ENCODE results near the gene REXO4. TPM values are rescaled to one million over a fixed set of nuclear protein-coding genes. Genes with fewer than 3 reads are reported as not detected.

REXO4 gene
- total and polyA plus RNA-seq, 7 experiments from 2014 or later = 14.0 to 44.1 (median 28.6) TPM

DNA sequence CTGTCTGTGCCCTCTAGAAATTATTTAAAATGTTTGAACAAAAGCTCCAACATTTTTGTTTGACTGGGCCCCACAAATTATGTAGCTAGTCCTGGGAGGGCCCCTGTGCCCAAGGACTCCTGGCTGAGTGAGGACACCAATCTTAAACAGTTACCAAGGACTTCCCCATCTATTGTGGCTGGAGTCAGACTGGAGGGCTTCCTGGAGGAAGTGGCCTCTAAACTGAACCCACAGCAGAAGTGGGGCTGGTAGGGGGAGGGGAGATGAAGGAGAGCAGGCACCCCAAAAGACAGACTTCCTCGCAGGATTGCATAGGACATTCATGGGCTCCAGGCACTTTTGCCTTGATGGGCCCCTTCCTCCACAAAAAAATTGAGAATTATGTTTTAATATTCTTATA is 12.4 kb upstream of the REXO4 start:
- Mint-ChIP-seq H3K27ac (no peak overlapping the region), H3K36me3 (no peaks in the 10 kb centered on the region), H3K4me1 (peaks cover 0 to 8% (median 6%) of the 10 kb centered on the region in 7 donors), H3K9me3 (peaks cover 0 to 2% (median 0%) of the 10 kb centered on the region in 11 donors), H3K27me3 (peaks cover 8 to 30% (median 20%) of the 10 kb centered on the region in 5 donors), H3K4me3 (peak overlapping the region in 4 of 10 donors; percentile 4 to 80 (median 31))
- CTCF ChIA-PET = interaction anchor here (0.7 kb wide), 1 partner anchor 25 kb away, joined by 3 read pairs; no protein-coding TSS in a partner anchor
- no peaks in the 10 kb centered on the region for H3K27me3 ChIP-seq (ENCODE audit: control insufficient read depth in 2 of 2, insufficient read depth in 2 of 2, low read length in 2 of 2)
- H3K27ac ChIP-seq (ENCODE audit: low read depth, low read length) = no peak overlapping the region
- no peak overlapping the region for H3K4me3 ChIP-seq (ENCODE audit: low read length)
- no peaks in the 10 kb centered on the region for H3K4me1 ChIP-seq (ENCODE audit: control insufficient read depth in 2 of 2, insufficient read depth in 2 of 2, low read length in 2 of 2)
- POLR2A ChIA-PET = no interaction called here
- intact Hi-C loops (cut with micrococcal nuclease) = no loop called here
- no peaks in the 10 kb centered on the region for H3K9me3 ChIP-seq (ENCODE audit: control insufficient read depth in 2 of 3, low read length in 3 of 3)
- no peaks in the 10 kb centered on the region for H3K36me3 ChIP-seq (ENCODE audit: control insufficient read depth in 2 of 3, insufficient read depth in 3 of 3, low read length in 3 of 3)
- DNase-seq (no peak), ATAC-seq (no peak)

DNA sequence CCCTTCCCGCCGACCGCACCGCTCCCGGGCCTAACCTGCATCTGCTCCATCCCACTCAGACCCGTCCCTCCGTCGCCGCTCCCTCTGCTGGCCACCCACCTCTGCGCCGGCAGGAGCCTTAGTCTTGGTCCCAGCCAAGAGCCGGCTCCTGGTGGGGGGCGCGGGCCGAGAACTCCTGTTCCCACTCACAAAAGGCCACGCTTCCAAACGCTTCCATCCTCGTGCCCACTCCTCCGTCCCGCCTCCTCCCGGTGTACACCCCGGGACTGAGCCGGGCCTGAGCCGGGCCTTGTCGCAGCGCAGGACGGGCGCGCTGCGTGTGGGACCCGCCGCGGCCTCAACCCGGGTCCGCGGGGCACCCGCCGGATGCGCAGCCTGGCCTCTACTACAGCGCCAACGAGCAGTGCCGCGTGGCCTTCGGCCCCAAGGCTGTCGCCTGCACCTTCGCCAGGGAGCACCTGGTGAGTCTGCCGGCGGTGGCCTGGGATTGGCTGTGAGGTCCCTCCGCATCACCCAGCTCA is 11.9 kb upstream of the REXO4 start:
- H3K36me3 ChIP-seq (ENCODE audit: control insufficient read depth in 2 of 3, insufficient read depth in 3 of 3, low read length in 3 of 3) = no peaks in the 10 kb centered on the region
- no peaks in the 10 kb centered on the region for H3K4me1 ChIP-seq (ENCODE audit: control insufficient read depth in 2 of 2, insufficient read depth in 2 of 2, low read length in 2 of 2)
- H3K27ac ChIP-seq (ENCODE audit: low read depth, low read length) = no peak overlapping the region
- peaks cover 8 to 30% (median 20%) of the 10 kb centered on the region in 5 donors for H3K27me3 Mint-ChIP-seq
- ATAC-seq (peak; percentile 49), DNase-seq (no peak)
- POLR2A ChIA-PET = no interaction called here
- intact Hi-C loops (cut with micrococcal nuclease) = no loop called here
- no peaks in the 10 kb centered on the region for H3K27me3 ChIP-seq (ENCODE audit: control insufficient read depth in 2 of 2, insufficient read depth in 2 of 2, low read length in 2 of 2)
- no peaks in the 10 kb centered on the region for H3K9me3 ChIP-seq (ENCODE audit: control insufficient read depth in 2 of 3, low read length in 3 of 3)
- CTCF ChIA-PET = interaction anchor here (0.7 kb wide), 1 partner anchor 25 kb away, joined by 3 read pairs; no protein-coding TSS in a partner anchor
- no peaks in the 10 kb centered on the region for H3K36me3 Mint-ChIP-seq
- H3K9me3 Mint-ChIP-seq = peaks cover 0 to 2% (median 0%) of the 10 kb centered on the region in 11 donors
- no peak overlapping the region for H3K4me3 ChIP-seq (ENCODE audit: low read length)
- H3K27ac Mint-ChIP-seq = no peak overlapping the region
- peaks cover 0 to 8% (median 6%) of the 10 kb centered on the region in 7 donors for H3K4me1 Mint-ChIP-seq
- peak overlapping the region in 4 of 10 donors; percentile 39 to 80 (median 47) for H3K4me3 Mint-ChIP-seq

DNA sequence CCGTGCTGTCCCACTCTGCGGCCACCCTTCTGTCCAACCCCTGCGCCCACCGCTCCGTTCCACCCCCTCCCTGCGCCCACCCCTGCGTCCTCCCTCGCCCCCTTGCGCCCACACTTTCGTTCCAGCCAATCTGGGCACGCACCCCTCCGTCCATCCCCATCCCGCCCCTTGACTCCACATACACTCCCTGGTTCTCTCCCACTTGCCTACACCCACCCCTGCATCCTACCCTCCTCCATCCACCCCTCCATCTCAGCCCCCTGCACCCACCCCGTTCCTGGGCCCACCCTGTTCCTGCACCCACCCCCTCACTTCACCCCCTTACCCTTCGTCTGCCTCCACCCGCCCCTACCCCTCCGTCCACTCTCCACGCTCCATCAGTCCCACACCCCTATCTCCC is 11.4 kb upstream of the REXO4 start:
- no peak overlapping the region for H3K27ac Mint-ChIP-seq
- H3K4me1 Mint-ChIP-seq = peaks cover 0 to 8% (median 6%) of the 10 kb centered on the region in 7 donors
- ATAC-seq (no peak), DNase-seq (no peak)
- Histone ChIP-seq H3K4me3 (ENCODE audit: low read length) (no peak overlapping the region), H3K4me1 (ENCODE audit: control insufficient read depth in 2 of 2, insufficient read depth in 2 of 2, low read length in 2 of 2) (no peaks in the 10 kb centered on the region), H3K36me3 (ENCODE audit: control insufficient read depth in 2 of 3, insufficient read depth in 3 of 3, low read length in 3 of 3) (no peaks in the 10 kb centered on the region), H3K27me3 (ENCODE audit: control insufficient read depth in 2 of 2, insufficient read depth in 2 of 2, low read length in 2 of 2) (no peaks in the 10 kb centered on the region), H3K27ac (ENCODE audit: low read depth, low read length) (no peak overlapping the region), H3K9me3 (ENCODE audit: control insufficient read depth in 2 of 3, low read length in 3 of 3) (no peaks in the 10 kb centered on the region)
- peak overlapping the region in 2 of 10 donors; percentile 48 to 80 for H3K4me3 Mint-ChIP-seq
- H3K27me3 Mint-ChIP-seq = peaks cover 8 to 30% (median 20%) of the 10 kb centered on the region in 5 donors
- intact Hi-C loops (cut with micrococcal nuclease) = no loop called here
- ChIA-PET CTCF (no interaction called here), POLR2A (no interaction called here)
- no peaks in the 10 kb centered on the region for H3K36me3 Mint-ChIP-seq
- peaks cover 0 to 2% (median 0%) of the 10 kb centered on the region in 11 donors for H3K9me3 Mint-ChIP-seq

DNA sequence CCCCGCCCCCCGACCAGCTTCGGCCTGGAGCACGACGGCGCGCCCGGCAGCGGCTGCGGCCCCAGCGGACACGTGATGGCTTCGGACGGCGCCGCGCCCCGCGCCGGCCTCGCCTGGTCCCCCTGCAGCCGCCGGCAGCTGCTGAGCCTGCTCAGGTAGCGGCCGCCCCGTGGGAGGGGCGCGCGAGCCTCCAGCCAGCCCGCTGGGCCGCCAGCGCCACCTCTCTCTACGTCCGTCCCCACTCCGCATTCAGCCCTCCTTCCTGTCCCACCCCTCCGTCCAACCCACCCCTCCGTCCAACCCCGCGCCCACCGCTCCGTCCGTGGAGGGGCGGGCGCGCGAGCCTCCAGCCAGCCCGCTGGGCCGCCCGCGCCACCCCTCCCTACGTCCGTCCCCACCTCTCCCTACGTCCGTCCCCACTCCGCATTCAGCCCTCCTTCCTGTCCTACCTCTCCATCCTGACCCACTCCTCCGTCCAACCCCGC is 10.8 kb upstream of the REXO4 start:
- H3K9me3 Mint-ChIP-seq = peaks cover 0 to 2% (median 0%) of the 10 kb centered on the region in 11 donors
- Histone ChIP-seq H3K27me3 (ENCODE audit: control insufficient read depth in 2 of 2, insufficient read depth in 2 of 2, low read length in 2 of 2) (no peaks in the 10 kb centered on the region), H3K4me1 (ENCODE audit: control insufficient read depth in 2 of 2, insufficient read depth in 2 of 2, low read length in 2 of 2) (no peaks in the 10 kb centered on the region), H3K27ac (ENCODE audit: low read depth, low read length) (no peak overlapping the region), H3K9me3 (ENCODE audit: control insufficient read depth in 2 of 3, low read length in 3 of 3) (no peaks in the 10 kb centered on the region), H3K4me3 (ENCODE audit: low read length) (no peak overlapping the region), H3K36me3 (ENCODE audit: control insufficient read depth in 2 of 3, insufficient read depth in 3 of 3, low read length in 3 of 3) (no peaks in the 10 kb centered on the region)
- H3K4me1 Mint-ChIP-seq = peaks cover 0 to 8% (median 6%) of the 10 kb centered on the region in 7 donors
- ChIA-PET CTCF (no interaction called here), POLR2A (no interaction called here)
- peaks cover 8 to 30% (median 20%) of the 10 kb centered on the region in 5 donors for H3K27me3 Mint-ChIP-seq
- no peak for ATAC-seq
- H3K27ac Mint-ChIP-seq = no peak overlapping the region
- no peaks in the 10 kb centered on the region for H3K36me3 Mint-ChIP-seq
- peak overlapping the region in 1 of 10 donors; percentile 80 for H3K4me3 Mint-ChIP-seq
- DNase-seq = no peak
- intact Hi-C loops (cut with micrococcal nuclease) = loop anchor here in 1 of 2 donors (1.0 kb wide), 1 partner anchor 242 kb away; no protein-coding TSS in a partner anchor

DNA sequence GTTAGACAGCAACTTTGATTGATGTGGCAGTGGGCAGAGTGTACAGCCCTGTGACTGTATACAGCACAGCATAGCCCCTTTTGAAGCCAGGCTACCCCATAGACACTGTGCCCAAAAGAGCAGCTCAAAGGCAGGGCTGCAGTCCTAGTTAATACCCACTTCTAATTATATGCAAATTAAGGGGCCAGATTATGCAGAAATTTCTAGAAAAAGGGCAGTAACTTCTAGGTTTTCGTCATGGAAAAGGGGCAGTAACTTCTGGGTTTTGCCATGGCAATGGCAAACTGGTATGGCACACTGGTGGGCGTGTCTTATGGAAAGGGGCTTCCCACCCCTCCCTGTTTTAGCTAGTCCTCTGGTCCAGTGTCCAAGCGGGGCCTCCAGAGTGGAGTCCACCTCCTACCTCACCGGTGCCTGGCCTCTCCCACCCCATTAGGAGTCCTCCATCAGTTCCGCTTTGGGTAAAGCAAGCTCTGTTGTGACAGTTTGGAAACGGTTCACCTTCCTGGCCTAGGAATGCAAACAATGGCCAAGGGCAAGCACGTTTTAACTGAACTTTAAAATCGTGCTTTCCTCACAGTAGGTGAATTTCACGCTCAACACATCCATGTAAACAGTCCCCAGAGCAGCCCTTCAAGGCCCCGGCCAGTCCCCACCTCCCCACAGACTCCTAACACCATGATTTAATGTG is 10.0 kb upstream of the REXO4 start:
- H3K9me3 Mint-ChIP-seq = peaks cover 0 to 2% (median 0%) of the 10 kb centered on the region in 11 donors
- peaks cover 0 to 8% (median 6%) of the 10 kb centered on the region in 7 donors for H3K4me1 Mint-ChIP-seq
- H3K4me3 Mint-ChIP-seq = peak overlapping the region; percentile 45 to 73 (median 60)
- POLR2A ChIA-PET = interaction anchor here (0.6 kb wide), 1 partner anchor 79 kb away, joined by 3 read pairs; no protein-coding TSS in a partner anchor
- CTCF ChIA-PET = no interaction called here
- Histone ChIP-seq H3K9me3 (ENCODE audit: control insufficient read depth in 2 of 3, low read length in 3 of 3) (no peaks in the 10 kb centered on the region), H3K4me3 (ENCODE audit: low read length) (no peak overlapping the region), H3K36me3 (ENCODE audit: control insufficient read depth in 2 of 3, insufficient read depth in 3 of 3, low read length in 3 of 3) (no peaks in the 10 kb centered on the region), H3K4me1 (ENCODE audit: control insufficient read depth in 2 of 2, insufficient read depth in 2 of 2, low read length in 2 of 2) (no peaks in the 10 kb centered on the region), H3K27me3 (ENCODE audit: control insufficient read depth in 2 of 2, insufficient read depth in 2 of 2, low read length in 2 of 2) (no peaks in the 10 kb centered on the region), H3K27ac (ENCODE audit: low read depth, low read length) (no peak overlapping the region)
- no peak for ATAC-seq
- H3K36me3 Mint-ChIP-seq = no peaks in the 10 kb centered on the region
- H3K27ac Mint-ChIP-seq = no peak overlapping the region
- H3K27me3 Mint-ChIP-seq = peaks cover 8 to 30% (median 20%) of the 10 kb centered on the region in 5 donors
- DNase-seq = no peak
- intact Hi-C loops (cut with micrococcal nuclease) = loop anchor here in 1 of 2 donors (1.0 kb wide), 1 partner anchor 242 kb away; no protein-coding TSS in a partner anchor

DNA sequence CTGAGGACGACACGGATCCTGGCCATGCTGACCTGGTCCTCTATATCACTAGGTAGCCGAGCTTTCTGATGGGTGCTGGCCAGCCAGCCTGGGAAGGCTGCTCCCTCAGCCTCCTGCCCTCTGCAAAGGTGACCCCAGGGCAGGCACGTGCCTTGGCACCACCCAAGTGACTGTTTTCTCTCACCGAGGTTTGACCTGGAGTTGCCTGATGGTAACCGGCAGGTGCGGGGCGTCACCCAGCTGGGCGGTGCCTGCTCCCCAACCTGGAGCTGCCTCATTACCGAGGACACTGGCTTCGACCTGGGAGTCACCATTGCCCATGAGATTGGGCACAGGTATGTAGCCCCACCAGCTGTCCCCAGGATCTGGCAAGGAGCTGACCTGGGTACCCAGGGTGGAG is 8.2 kb upstream of the REXO4 start:
- H3K4me3 Mint-ChIP-seq = peak overlapping the region in 2 of 10 donors; percentile 7 to 12
- no peak overlapping the region for H3K27ac ChIP-seq (ENCODE audit: low read depth, low read length)
- H3K27ac Mint-ChIP-seq = no peak overlapping the region
- H3K27me3 Mint-ChIP-seq = peaks cover 8 to 33% (median 20%) of the 10 kb centered on the region in 5 donors
- ChIA-PET POLR2A (no interaction called here), CTCF (no interaction called here)
- H3K4me1 Mint-ChIP-seq = peaks cover 0 to 13% (median 8%) of the 10 kb centered on the region in 7 donors
- intact Hi-C loops (cut with micrococcal nuclease) = no loop called here
- no peaks in the 10 kb centered on the region for H3K27me3 ChIP-seq (ENCODE audit: control insufficient read depth in 2 of 2, insufficient read depth in 2 of 2, low read length in 2 of 2)
- DNase-seq = no peak
- H3K9me3 Mint-ChIP-seq = peaks cover 0 to 2% (median 0%) of the 10 kb centered on the region in 11 donors
- no peak overlapping the region for H3K4me3 ChIP-seq (ENCODE audit: low read length)
- no peaks in the 10 kb centered on the region for H3K4me1 ChIP-seq (ENCODE audit: control insufficient read depth in 2 of 2, insufficient read depth in 2 of 2, low read length in 2 of 2)
- no peaks in the 10 kb centered on the region for H3K36me3 ChIP-seq (ENCODE audit: control insufficient read depth in 2 of 3, insufficient read depth in 3 of 3, low read length in 3 of 3)
- ATAC-seq = no peak
- H3K9me3 ChIP-seq (ENCODE audit: control insufficient read depth in 2 of 3, low read length in 3 of 3) = no peaks in the 10 kb centered on the region
- no peaks in the 10 kb centered on the region for H3K36me3 Mint-ChIP-seq

Data from naive thymus-derived CD4-positive, alpha-beta T cell (primary cell).